ENCODE measurements around the gene ATP6V0E1.

- TF ChIP-seq CTCF (IDR thresholded peaks at IDR 0.05; ENCODE audit: control extremely low read depth in 1 of 3, insufficient read depth in 1 of 3, low read depth in 1 of 3, low read length in 3 of 3), result no peak
- TF ChIP-seq CHD7 (IDR thresholded peaks at IDR 0.05; ENCODE audit: insufficient replicate concordance, low read length), result no peak
- TF ChIP-seq SP1 (IDR thresholded peaks at IDR 0.05; ENCODE audit: low read depth, low read length), result no peak
- no peak for TF ChIP-seq CBX8 (IDR thresholded peaks at IDR 0.05; ENCODE audit: borderline replicate concordance, low read depth, low read length)
Observed at GRCh38 chr5:173011566-173011965, 28.0 kb downstream of the ATP6V0E1 start.
